NCI-H510A (cell line): ENCODE results near the gene GZF1.

ENCODE experiments used
- DNase-seq: peaks from one replicate; lab custom pipeline; 2025; lab: John Stamatoyannopoulos, UW

The GZF1 gene

DNA sequence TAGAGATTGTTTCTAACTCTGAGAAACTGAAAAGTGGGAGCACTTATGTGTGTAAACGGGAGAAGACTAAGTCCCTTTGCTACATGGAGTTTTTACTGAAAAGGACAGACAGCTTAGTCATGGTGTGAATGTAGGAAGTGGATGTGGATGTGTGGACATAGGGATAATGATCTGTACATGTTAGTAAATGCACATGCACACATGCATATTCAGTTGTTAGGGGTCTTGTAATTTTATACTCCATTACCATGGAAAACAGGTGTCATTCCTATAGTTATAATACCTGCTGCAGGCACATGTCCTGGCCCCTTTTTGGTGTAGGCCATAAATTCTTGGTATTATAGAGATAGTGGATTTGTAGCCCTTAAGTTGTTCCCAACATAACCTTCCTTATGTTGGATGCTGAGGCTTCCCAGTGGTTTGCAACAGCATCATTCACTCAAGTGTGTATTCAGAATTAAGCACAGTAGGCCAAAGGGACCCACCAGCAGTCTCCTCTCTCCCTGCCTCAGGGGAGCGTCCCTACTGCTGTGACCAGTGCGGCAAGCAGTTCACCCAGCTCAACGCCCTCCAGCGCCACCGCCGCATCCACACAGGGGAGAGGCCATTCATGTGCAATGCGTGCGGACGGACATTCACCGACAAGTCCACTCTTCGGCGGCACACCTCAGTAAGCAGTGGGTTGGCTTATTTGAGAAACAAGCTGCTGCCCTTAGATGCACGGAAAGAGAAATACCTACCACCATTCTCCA is 7.3 kb downstream of the GZF1 start:
- DNase-seq, result no peak

DNA sequence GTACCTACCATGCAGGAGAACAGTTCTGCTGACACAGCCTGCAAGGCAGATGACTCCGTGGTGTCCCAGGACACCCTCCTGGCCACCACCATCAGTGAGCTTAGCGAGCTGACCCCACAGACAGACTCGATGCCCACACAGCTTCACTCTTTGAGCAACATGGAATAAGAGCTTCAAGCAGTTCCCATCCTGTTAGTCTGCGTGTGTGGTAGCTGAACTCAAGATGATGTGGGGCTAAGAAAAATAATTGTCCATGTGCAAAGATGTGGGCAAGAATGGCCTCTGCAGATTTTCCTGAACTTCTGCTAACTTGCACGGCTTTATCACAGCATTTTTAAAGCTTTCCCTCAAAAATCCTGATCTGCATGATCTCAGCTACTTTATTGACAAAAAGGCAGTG is 8.3 kb downstream of the GZF1 start:
- no peak for DNase-seq

DNA sequence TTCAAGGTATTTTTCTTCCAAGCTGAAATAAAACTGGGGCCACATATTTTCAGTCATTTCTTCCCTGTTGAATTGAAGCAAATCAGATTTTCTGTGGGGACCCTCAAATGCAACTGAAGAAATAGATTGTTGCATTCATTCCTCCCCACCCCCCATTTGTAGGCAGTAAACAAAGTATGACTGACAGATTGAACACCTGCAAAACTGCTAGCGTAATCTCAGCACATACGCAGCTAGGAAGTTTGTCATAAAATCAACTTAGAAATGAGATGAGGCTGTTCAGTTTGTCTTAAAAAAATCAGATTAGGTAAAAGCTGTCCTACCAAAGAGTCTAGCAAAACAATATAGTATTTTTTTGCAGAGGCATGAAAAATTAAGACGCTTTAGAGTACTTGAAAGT is 8.9 kb downstream of the GZF1 start:
- no peak for DNase-seq

DNA sequence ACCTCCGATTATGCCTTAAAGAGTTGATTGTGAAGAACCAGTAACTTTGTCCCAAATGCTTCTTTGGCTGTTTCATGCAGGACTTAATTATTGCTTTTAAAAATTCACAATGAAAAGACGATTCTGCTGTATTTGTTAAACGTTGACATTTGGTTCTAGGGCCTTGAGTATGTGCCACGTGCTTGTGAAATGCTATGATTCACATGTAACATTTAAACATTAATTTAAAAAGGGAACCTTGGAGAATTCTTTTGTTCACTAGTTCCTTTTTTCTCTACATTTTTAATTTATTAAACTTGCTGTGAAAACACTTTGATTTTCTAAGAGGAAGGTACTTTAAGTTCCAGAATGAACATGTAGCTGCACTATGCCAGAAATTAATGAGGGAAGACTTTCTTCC is 9.5 kb downstream of the GZF1 start:
- no peak for DNase-seq

DNA sequence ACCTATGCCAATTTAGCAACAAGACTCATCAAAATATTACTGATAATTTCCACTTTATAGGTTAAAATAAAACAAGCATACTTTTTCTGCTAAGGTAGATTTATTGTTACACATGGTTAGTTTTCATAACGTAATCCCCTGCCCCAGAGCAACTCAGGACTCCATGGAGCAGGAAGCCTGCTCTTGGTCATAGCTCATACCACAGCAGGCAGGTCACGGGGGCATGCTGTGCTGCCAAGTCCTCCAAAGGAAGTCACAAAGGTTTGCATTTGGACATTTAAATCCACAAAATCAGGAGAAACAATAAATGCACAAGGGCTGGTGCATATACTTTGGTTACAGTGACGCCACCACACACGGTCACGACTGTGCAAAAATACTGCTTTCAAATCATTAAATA is 12.5 kb downstream of the GZF1 start:
- DNase-seq, result no peak

DNA sequence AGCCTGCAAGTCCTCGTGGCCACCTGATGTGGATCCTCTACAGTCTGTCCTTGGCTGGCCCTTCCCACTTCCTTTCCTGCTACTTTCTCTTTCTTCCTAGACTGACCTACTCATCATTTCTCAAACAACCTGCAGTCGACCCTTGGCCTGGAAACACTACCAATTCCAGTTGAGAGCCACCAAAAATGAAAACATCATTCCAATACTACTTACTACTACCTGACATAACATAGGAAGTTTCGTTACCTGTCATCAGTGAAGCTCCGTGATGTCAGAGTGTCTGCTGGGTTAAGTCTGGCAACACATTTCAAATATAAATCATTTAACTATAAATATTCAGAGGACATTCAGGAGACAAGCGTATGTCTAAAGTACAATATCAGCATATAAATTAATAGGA is 13.8 kb downstream of the GZF1 start:
- no peak for DNase-seq

DNA sequence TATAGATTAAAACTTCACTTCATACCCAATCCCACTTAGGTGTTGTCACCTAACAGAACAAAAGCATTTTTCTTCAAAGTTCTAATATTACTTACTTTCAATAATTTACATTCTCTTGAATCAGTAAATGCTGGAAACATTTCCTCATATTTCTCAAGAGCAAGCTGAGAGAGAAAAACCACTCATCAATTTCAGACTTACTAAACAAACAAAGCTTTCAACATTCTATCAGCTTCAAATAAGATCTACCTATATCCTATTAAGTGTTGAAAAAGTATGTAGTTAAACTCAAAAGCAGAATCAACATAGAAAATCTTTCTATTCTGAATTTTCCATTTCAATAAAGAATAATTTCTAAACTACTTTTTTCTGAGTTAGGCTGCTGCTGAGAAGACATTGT is 17.8 kb downstream of the GZF1 start:
- DNase-seq, result no peak

DNA sequence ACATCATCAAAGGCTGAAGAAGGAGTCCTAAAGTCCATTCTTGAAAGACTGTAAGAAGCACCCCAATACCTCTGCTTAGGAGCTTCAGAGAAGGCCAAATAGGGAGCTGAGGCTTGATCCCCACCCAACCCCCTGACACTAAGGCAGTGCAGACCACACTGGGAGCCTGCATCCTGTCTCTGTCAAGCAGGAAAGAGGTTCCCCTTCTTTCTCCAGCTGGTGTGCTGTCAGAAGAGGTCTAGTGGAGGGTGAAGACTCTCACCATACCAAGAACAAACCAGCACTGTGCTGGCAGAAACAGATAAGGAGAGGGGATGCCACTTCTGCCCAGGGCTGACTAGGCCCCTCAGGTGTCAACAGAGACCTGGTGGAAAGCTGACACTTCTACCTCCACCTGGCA is 19.9 kb downstream of the GZF1 start:
- no peak for DNase-seq

DNA sequence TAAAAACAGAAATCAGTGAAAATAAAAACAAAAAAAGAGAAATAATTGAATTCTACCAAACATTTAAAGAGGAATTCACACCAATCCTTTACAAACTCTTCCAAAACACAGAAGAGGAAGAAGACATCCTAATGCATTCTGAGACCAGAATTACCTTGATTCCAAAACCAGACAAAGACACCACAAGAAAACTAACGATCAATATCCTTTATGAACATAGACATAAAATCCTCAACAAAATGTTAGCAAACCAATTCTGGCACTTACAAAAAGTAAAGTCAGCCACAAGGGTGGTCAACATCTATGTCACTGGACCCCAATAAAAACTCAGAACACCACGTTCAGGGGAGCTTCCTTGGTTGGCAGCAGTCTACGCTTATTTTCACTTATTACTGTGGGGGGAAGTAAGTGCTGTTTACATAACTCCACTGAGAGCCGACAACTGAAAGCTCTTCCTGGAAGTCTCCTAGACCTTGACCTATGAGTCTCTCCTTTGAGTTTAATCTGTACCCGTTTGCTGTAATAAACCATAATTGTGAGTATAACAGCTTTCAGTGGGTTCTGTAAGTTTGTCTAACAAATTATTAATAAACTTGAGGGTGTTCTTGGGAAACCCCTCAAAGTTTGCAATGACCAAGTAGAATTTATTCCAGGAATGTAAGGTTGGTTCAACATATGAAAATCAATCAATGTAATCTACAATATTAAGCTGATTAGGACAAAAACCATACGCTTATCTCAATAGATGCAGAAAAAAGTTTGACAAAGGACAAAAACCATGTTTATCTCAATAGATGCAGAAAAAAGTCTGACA is 24.5 kb downstream of the GZF1 start:
- DNase-seq, result no peak

DNA sequence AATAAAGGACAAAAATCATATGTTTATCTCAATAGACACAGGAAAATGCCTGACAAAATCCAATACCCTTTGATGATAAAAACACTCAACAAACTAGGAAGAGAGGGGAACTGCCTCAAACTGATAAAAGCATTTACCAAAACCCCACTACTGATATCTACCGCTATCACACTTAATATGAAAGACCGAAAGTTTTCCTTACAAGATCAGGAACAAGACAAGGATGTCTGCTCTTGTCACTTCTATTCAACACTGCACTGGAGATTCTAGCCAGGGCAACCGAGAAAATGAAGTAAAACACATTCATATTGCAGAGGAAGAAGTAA is 25.1 kb downstream of the GZF1 start:
- no peak for DNase-seq

DNA sequence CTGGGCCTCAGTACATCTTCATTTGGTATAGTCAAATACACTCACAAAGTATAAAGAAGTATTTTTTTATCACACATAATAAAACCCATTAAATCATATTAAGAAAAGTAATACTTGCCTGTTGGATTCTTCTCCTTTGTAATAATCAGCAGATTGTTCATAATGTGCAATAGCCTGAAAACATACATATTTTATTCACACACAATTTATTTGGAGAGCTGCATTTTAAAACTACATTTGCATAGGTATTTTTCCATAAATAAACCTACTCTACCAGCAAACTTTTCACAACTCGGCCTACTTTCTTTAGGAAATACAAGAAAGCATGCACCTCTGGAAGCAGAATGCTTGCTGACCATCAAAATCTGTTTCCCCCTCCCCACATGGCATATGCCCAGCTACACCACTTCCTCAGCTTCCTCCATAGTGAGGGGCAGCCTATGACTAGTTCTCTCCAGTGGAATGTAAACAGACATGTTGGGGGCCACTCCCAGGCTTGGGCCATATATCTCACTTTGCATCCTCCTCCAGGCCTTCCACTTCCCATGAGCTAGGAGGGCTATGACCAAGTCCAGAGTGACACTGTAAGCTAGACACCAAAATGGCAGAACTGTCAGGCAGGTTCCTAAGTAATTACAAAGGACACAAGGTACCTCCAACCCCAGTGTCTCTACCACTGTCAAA is 28.3 kb downstream of the GZF1 start:
- no peak for DNase-seq

DNA sequence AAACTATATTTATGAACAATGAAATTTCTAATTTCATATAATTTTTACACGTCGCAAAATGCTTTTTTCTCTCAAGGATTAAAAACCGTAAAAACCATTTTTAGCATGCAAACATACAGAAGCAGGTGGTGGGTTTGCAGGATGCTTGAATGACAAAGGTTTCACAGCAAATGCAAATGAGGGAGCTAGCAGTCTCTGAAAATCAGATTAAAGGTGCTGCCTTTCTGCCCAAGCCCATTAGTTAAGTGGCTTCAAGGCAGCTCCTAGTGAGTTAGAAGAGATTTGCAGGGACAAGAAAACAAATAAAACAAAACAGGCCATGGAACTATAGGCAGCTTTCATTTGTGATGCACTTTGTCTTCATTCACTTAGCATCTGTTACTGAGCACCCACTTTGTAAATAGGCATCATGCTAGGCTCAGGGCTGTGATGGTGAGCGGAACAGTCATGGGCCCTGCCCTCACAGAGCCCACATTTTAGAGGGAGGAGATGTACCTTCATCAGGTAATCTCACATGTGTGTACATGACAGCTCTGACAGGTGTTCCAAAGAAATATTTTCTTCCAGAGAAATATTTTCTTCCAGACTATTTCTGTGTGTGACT is 29.8 kb downstream of the GZF1 start:
- no peak for DNase-seq

DNA sequence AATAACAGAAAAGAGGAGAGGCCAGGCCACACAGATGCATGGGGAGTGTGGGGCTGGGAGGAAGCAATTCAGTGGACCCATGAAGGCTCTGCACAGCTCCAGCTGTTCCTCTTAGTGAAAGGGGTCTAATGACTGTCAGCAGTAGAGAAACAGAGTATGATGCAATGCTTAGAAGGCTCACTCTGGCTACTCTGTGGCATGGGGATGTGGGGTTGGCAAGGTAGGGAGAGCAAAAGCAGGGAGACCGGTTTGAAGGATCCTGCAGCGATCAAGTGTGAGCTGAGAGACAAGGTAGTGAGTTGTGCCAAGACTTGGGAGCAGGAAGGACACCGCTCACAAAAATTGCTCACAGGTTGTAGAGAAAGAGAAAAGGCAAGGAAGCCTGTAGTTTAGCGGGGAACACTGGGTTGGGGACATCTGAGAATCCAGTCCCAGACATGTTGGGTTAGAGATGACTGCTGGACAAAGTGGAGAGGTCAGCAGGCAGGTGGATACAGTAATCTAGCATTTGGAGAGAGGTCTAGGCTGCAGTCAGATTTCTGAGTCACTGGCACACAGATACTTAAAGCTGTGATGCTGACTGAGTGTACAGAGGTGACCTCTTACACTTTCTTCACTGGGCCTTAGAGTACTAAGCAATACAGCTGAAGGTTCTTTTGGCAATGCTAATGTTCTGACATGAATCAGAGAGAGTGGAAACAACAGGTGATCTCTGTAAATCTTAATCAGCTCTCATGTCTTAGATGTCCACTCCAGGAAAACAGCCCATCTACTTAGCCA is 32.2 kb downstream of the GZF1 start:
- DNase-seq, result no peak

DNA sequence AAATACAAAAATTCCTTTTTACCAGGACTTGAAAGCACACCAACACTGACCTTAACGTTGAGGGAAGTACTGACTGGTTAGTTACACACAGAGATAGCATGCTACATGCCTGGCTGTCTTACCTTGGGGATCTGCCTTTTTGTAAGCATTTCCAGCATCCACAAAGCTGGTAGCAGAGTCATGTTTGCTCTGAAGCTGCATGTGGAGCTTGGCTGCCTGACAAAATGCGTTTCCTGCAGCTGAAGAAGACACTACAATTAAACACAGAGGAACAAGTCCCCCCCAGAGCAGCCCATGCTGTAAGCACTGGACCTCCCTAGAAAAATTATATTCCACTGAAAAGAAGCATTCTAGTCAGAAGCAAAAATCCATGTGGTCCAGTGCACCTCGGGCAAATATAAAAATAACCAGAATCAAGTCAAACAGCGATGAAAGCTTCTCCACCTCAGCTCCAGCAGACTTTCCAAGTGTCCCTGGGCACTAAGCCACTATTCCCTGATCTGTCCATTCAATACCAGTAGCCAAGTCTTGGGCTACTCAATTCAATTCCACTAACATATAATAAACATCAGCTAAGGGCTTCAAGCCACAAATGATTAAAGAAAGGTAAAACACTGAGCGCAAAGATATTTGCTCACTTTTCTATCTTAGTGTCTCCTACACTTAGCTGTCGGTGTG is 35.1 kb downstream of the GZF1 start:
- no peak for DNase-seq

DNA sequence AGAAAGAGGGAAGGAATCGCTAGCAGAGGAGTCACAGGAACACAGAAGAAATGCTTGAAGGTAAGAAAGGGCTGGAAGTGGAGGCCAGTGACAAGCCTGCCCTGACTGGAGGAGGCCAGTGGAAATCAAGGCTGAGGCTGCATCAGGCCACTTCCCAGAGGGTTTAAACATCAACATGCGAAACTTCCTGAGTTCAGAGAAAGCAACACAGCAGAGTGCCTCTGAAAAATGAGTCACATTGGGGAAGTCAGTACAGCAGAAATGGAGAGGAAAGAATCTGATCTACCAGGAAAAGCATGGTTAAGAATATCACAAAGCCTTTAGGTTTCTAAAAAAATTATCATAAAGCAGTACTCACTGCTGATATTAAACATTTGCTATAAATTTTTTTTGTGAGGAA is 36.0 kb downstream of the GZF1 start:
- no peak for DNase-seq

DNA sequence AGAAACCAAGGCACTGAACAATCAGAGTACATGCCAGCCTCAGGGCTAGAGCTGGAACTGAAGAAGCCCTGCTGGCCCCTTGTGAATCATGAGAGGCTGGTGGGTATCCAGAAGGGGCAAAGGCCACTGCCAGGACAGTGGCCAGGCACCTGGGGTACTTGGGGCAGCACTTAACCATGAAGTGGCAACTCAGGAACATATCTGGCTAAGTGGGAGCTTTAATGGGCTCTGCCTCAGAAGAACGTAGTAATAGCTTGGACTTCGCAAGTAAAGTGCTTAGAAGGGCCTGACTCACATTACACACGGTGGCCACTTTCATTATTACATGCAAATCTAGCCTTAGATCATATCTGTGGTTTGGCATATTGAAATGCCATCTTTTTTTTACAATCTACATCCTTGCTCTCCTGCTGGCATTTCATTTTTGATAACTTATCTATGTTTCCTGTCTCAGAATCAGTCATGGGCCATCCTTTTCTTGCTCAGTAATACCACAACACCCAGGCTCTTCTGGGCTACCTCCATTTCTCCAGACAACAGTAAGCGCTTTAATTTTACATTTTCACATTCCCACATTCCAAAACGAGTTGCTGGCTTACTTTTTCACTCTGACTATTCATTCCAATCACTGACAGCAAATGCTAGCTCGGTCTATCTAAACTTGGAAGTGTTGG is 37.7 kb downstream of the GZF1 start:
- peak; percentile 6 for DNase-seq

DNA sequence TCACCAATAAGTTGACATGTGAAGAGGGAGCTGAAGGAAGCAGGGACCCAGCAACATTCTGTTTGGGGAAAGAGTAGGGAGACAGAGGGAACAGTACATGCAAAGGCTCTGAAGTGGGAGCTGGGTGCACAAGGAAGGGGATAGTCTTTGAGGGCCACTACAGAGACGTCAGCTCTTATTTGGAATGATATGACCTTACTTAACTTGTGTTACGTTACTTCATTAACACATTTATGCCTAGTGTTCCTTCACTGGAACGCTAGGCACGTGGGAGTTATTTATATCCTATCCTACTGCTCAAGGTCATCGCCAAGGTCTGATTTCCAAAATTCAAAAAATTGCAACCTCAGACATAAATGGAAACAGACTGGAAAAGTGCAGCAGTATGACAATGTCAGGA is 39.1 kb downstream of the GZF1 start:
- no peak for DNase-seq

DNA sequence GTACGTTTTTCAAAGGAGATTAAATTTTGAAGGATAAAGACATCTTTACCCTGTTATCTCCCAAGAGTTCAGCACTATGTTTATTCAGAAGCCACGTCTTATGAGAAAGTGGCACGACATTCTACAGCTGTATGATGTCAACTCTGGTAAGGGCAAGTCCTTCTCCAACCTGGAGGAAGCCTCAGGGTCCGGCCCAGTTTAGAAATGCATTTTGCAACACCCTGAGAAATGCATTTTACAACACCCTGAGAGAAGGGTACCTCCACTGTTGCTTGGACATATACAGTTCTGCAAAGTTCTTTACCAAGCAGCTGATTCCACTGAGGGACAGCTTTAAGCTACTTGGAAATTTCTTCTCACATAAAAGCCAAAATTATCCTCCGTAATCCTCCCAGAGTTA is 41.8 kb downstream of the GZF1 start:
- no peak for DNase-seq

DNA sequence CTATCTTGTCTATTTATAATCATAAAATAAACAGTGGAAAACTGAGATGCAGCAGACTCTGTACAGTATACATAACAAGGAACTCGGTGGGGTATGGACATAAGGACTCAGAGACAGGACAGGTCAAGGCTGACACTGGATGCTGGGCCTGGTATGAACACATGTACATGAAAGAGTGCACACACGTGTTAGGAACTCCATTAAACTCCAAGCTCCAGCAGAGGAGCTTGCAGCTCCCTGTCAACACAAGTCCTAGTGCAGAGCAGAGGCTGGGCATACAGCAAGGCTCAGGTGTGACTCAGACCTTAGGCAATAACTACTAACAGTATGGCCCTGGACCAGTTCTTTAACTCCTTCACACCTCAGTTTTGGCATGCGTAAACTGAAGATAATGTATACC is 42.2 kb downstream of the GZF1 start:
- DNase-seq, result no peak

DNA sequence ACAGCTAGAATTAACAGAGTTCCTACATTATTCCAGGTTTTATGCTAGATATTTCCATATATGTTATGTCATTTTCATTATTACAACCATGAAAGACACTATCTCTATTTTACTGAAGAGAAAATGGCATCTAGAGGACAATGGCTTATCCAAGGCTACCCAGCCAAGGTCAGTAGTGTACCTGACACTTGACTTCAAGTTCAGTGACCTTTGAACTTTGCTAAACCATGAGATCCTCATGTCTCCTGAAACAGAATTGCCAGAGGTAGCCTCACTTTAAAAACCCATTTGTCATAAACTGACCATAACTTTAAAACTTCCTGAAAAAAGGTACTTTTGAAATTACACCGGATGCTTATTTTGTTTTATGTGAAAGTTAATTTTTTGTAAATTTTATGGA is 44.9 kb downstream of the GZF1 start:
- DNase-seq, result no peak
